ENCODE measurements around the gene LTA. TPM values are rescaled to one million over a fixed set of nuclear protein-coding genes. Genes with fewer than 3 reads are reported as not detected.

LTA gene
- polyA plus RNA-seq, 3 donors = 0.26 to 0.28 TPM; not detected in 1

DNA sequence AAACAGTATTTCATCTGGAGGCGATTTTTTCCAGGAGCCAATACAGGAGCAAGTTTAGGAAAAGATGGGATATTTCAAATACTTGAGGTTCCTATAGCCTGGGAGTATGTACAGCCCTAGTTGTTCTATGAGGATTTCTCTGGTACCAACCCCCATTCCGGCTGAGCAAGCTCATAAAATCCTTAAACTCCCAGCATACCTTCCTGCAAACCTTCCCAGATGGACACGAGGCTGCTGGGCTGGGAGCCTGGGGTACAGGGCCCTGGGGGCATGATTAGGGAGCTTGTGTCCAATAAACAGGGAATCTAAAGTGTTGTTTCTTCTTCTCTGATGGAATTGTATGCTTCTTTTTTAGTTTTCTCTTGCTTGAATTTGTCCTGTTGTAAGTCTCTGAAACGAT, 49.9 kb downstream of the LTA start:
- TF ChIP-seq, protein P1, sequence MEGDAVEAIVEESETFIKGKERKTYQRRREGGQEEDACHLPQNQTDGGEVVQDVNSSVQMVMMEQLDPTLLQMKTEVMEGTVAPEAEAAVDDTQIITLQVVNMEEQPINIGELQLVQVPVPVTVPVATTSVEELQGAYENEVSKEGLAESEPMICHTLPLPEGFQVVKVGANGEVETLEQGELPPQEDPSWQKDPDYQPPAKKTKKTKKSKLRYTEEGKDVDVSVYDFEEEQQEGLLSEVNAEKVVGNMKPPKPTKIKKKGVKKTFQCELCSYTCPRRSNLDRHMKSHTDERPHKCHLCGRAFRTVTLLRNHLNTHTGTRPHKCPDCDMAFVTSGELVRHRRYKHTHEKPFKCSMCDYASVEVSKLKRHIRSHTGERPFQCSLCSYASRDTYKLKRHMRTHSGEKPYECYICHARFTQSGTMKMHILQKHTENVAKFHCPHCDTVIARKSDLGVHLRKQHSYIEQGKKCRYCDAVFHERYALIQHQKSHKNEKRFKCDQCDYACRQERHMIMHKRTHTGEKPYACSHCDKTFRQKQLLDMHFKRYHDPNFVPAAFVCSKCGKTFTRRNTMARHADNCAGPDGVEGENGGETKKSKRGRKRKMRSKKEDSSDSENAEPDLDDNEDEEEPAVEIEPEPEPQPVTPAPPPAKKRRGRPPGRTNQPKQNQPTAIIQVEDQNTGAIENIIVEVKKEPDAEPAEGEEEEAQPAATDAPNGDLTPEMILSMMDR (IDR thresholded peaks at IDR 0.05) = no peak
- WGBS (ENCODE audit: insufficient coverage) = 18% methylated on average over 1 of the region's 4 CpGs
- no peaks in the 10 kb centered on the region for H3K9me3 Mint-ChIP-seq

DNA sequence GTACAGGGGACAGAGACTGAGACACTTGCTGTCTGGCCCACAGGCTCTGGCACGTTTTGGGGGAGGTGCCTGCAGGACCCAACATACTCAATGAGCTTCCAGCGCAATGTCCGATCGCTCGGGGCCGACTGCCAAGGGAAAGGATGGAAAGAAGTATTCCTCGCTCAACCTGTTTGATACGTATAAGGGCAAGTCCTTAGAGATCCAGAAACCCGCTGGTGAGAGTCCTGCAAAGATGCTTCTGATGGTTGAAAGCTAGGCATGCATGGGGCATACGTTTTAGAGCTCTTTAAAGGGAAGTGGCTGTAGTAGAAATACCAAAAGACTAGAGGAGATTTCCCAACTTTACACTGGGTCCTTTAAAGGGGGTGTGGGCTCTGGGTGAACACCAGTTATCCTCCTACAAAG, 50.6 kb downstream of the LTA start:
- H3K27ac ChIP-seq (ENCODE audit: low read depth in 1 of 2, low read length in 2 of 2) = peak overlapping the region; percentile 36 to 95
- peaks cover 0 to 1% (median 0%) of the 10 kb centered on the region in 3 donors for H3K27me3 Mint-ChIP-seq (ENCODE audit: low read depth in 3 of 3)

More for the DNA sequence above, 49.9 kb downstream of the LTA start:
- no peaks in the 10 kb centered on the region for H3K27me3 ChIP-seq (ENCODE audit: control insufficient read depth in 2 of 2, insufficient read depth in 2 of 2, low read length in 2 of 2)
- Mint-ChIP-seq H3K36me3 (peaks cover 40 to 53% of the 10 kb centered on the region in 2 donors), H3K27ac (peak overlapping the region; percentile 73 to 100 (median 95)), H3K27me3 (ENCODE audit: low read depth in 3 of 3) (peaks cover 0 to 1% (median 0%) of the 10 kb centered on the region in 3 donors), H3K4me1 (peaks cover 40% of the 10 kb centered on the region), H3K4me3 (peak overlapping the region; percentile 89 to 96)
- peaks cover 38 to 45% of the 10 kb centered on the region in 2 donors for H3K36me3 ChIP-seq (replicated peaks in 1 of 2; ENCODE audit: control insufficient read depth in 1 of 2, insufficient read depth in 2 of 2, low read length in 2 of 2)
- H3K4me3 ChIP-seq (replicated peaks in 1 of 3; ENCODE audit: low read depth in 2 of 3, low read length in 3 of 3) = peak overlapping the region in 1 of 3 experiments; percentile 97
- no peaks in the 10 kb centered on the region for H3K9me3 ChIP-seq (replicated peaks in 1 of 2; ENCODE audit: control insufficient read depth in 1 of 2, insufficient read depth in 1 of 2, low read length in 2 of 2)
- H3K9ac ChIP-seq (ENCODE audit: insufficient read depth, low read length, poor library complexity, severe bottlenecking) = no peak overlapping the region
- peaks cover 88% of the 10 kb centered on the region for H3K79me2 ChIP-seq (ENCODE audit: insufficient read depth, low read length)
- peaks cover 36 to 43% of the 10 kb centered on the region in 2 donors for H3K4me1 ChIP-seq (ENCODE audit: control insufficient read depth in 1 of 2, insufficient read depth in 2 of 2, low read length in 2 of 2)
- H2AFZ ChIP-seq (ENCODE audit: insufficient read depth, low read depth, low read length, poor library complexity, severe bottlenecking) = no peak overlapping the region
- peak overlapping the region; percentile 24 to 95 for H3K27ac ChIP-seq (ENCODE audit: low read depth in 1 of 2, low read length in 2 of 2)
- H4K20me1 ChIP-seq (ENCODE audit: insufficient read depth, low read length) = peaks cover 25% of the 10 kb centered on the region
- DNase-seq = no peak
- intact Hi-C loops (cut with micrococcal nuclease) = loop anchor here (2.0 to 5.0 kb wide), 2 partner anchors 31 to 45 kb away; partner anchors contain the start of genes BAG6 (in 2 of the 2), CSNK2B (in 1 of the 2) and LY6G5B (in 1 of the 2)
- H3K4me2 ChIP-seq (replicated peaks; ENCODE audit: extremely low read depth, low read length, poor library complexity, severe bottlenecking) = peak overlapping the region; percentile 95

More for the DNA sequence above, 50.6 kb downstream of the LTA start:
- H3K27me3 ChIP-seq (ENCODE audit: control insufficient read depth in 2 of 2, insufficient read depth in 2 of 2, low read length in 2 of 2) = no peaks in the 10 kb centered on the region
- peaks cover 34% of the 10 kb centered on the region for H3K4me1 Mint-ChIP-seq
- DNase-seq = peak in 2 of 3 donors; percentile 34 to 37
- TF ChIP-seq, protein P1 (IDR thresholded peaks at IDR 0.05) = no peak
- no peak overlapping the region for H3K9ac ChIP-seq (ENCODE audit: insufficient read depth, low read length, poor library complexity, severe bottlenecking)
- peak overlapping the region in 1 of 3 experiments; percentile 97 for H3K4me3 ChIP-seq (replicated peaks in 1 of 3; ENCODE audit: low read depth in 2 of 3, low read length in 3 of 3)
- peaks cover 42 to 47% of the 10 kb centered on the region in 2 donors for H3K36me3 ChIP-seq (replicated peaks in 1 of 2; ENCODE audit: control insufficient read depth in 1 of 2, insufficient read depth in 2 of 2, low read length in 2 of 2)
- H3K36me3 Mint-ChIP-seq = peaks cover 45 to 54% of the 10 kb centered on the region in 2 donors
- H3K9me3 Mint-ChIP-seq = no peaks in the 10 kb centered on the region
- WGBS (ENCODE audit: insufficient coverage) = 44% methylated on average over 1 of the region's 10 CpGs
- peaks cover 31 to 36% of the 10 kb centered on the region in 2 donors for H3K4me1 ChIP-seq (ENCODE audit: control insufficient read depth in 1 of 2, insufficient read depth in 2 of 2, low read length in 2 of 2)
- H3K4me3 Mint-ChIP-seq = peak overlapping the region in 1 of 2 donors; percentile 37
- H3K9me3 ChIP-seq (replicated peaks in 1 of 2; ENCODE audit: control insufficient read depth in 1 of 2, insufficient read depth in 1 of 2, low read length in 2 of 2) = no peaks in the 10 kb centered on the region
- H3K4me2 ChIP-seq (replicated peaks; ENCODE audit: extremely low read depth, low read length, poor library complexity, severe bottlenecking) = peak overlapping the region; percentile 95
- peaks cover 86% of the 10 kb centered on the region for H3K79me2 ChIP-seq (ENCODE audit: insufficient read depth, low read length)
- intact Hi-C loops (cut with micrococcal nuclease) = loop anchor here in 1 of 2 donors (5.0 kb wide), 1 partner anchor 45 kb away; the partner anchor contains the start of genes CSNK2B and LY6G5B
- peak overlapping the region; percentile 73 to 100 (median 86) for H3K27ac Mint-ChIP-seq
- H4K20me1 ChIP-seq (ENCODE audit: insufficient read depth, low read length) = peaks cover 31% of the 10 kb centered on the region
- H2AFZ ChIP-seq (ENCODE audit: insufficient read depth, low read depth, low read length, poor library complexity, severe bottlenecking) = no peak overlapping the region

Small RNA genes lying within 50 kb of the gene (small RNA-seq; reads per million reads assigned to genes)
- gene SNORA38 (ENCODE audit: insufficient read length, low read depth) = 138 reads per million, percentile 97 among the genes with 10 or more reads in this experiment
- gene SNORD117 (ENCODE audit: insufficient read length, low read depth) = 8,278 reads per million, percentile 100 among the genes with 10 or more reads in this experiment
- not detected for gene SNORD84 (ENCODE audit: insufficient read length, low read depth)
- not detected for gene UQCRHP1 (ENCODE audit: insufficient read length, low read depth)

Other genes with a start within 250 kb of the LTA start
- gene HLA-B, start 215.1 kb upstream of the LTA start, polyA plus RNA-seq = 1,000 to 10,000 TPM; 5,055 to 6,999 (median 6,126) TPM
- gene MICA, start 168.7 kb upstream of the LTA start, polyA plus RNA-seq = 10 to 100 TPM in 1 of 3 donors, 1 to 10 TPM in 2; 5.6 to 16.5 (median 6.9) TPM
- gene MICB, start 74.1 kb upstream of the LTA start, polyA plus RNA-seq = 10 to 100 TPM in 2 of 3 donors, 1 to 10 TPM in 1; 8.1 to 34.8 (median 11.4) TPM
- gene MCCD1, start 43.3 kb upstream of the LTA start, polyA plus RNA-seq = not detected
- 1,000 to 10,000 TPM in 1 of 3 donors, 10 to 100 TPM in 2; 64.1 to 1,059 (median 67.8) TPM for gene DDX39B, start 30.3 kb upstream of the LTA start, polyA plus RNA-seq
- gene ATP6V1G2, start 25.7 kb upstream of the LTA start, polyA plus RNA-seq = under 1 TPM in 1 of 3 donors, not detected in 2; 0.41 TPM
- 10 to 100 TPM in 1 of 3 donors, 1 to 10 TPM in 2; 7.7 to 10.3 (median 8.0) TPM for gene NFKBIL1, start 24.7 kb upstream of the LTA start, polyA plus RNA-seq
- gene TNF, start 3.3 kb downstream of the LTA start, polyA plus RNA-seq = 10 to 100 TPM in 1 of 3 donors, 1 to 10 TPM in 2; 7.1 to 13.7 (median 9.6) TPM
- 10 to 100 TPM; 12.6 to 25.5 (median 21.6) TPM for gene LTB, start 10.1 kb downstream of the LTA start, polyA plus RNA-seq
- 1,000 to 10,000 TPM; 1,103 to 1,584 (median 1,202) TPM for gene LST1, start 14.0 kb downstream of the LTA start, polyA plus RNA-seq
- 1 to 10 TPM in 1 of 3 donors, under 1 TPM in 1, not detected in 1; 0.54 to 1.2 TPM for gene NCR3, start 20.7 kb downstream of the LTA start, polyA plus RNA-seq
- gene AIF1, start 42.9 kb downstream of the LTA start, polyA plus RNA-seq = 1,000 to 10,000 TPM in 2 of 3 donors, 100 to 1,000 TPM in 1; 952 to 2,310 (median 2,275) TPM
- gene PRRC2A, start 48.4 kb downstream of the LTA start, polyA plus RNA-seq = 10 to 100 TPM in 1 of 3 donors, 1 to 10 TPM in 2; 1.2 to 76.7 (median 2.3) TPM
- gene BAG6, start 80.4 kb downstream of the LTA start, polyA plus RNA-seq = 100 to 1,000 TPM in 1 of 3 donors, 10 to 100 TPM in 2; 15.4 to 195 (median 15.6) TPM
- gene APOM, start 83.6 kb downstream of the LTA start, polyA plus RNA-seq = 1 to 10 TPM; 4.2 to 8.3 (median 4.8) TPM
- gene C6orf47, start 88.5 kb downstream of the LTA start, polyA plus RNA-seq = 10 to 100 TPM in 2 of 3 donors, 1 to 10 TPM in 1; 8.0 to 23.4 (median 18.1) TPM
- gene GPANK1, start 92.7 kb downstream of the LTA start, polyA plus RNA-seq = 10 to 100 TPM; 10.8 to 13.9 (median 12.0) TPM
- gene CSNK2B, start 93.8 kb downstream of the LTA start, polyA plus RNA-seq = 100 to 1,000 TPM; 147 to 227 (median 195) TPM
- 10 to 100 TPM in 1 of 3 donors, under 1 TPM in 1, not detected in 1; 0.17 to 55.1 TPM for gene LY6G5B, start 97.7 kb downstream of the LTA start, polyA plus RNA-seq
- 1 to 10 TPM; 4.8 to 7.3 (median 5.8) TPM for gene LY6G5C, start 108.8 kb downstream of the LTA start, polyA plus RNA-seq
- 100 to 1,000 TPM in 1 of 3 donors, 10 to 100 TPM in 2; 53.0 to 122 (median 56.0) TPM for gene ABHD16A, start 131.0 kb downstream of the LTA start, polyA plus RNA-seq
- under 1 TPM in 1 of 3 donors, not detected in 2; 0.51 TPM for gene LY6G6F, start 134.6 kb downstream of the LTA start, polyA plus RNA-seq
- not detected for gene LY6G6D, start 143.1 kb downstream of the LTA start, polyA plus RNA-seq
- under 1 TPM in 1 of 3 donors, not detected in 2; 0.27 TPM for gene LY6G6C, start 149.5 kb downstream of the LTA start, polyA plus RNA-seq
- gene MPIG6B, start 151.1 kb downstream of the LTA start, polyA plus RNA-seq = under 1 TPM; 0.09 to 0.75 (median 0.68) TPM
- 10 to 100 TPM; 29.8 to 56.0 (median 30.6) TPM for gene DDAH2, start 157.0 kb downstream of the LTA start, polyA plus RNA-seq
- 1,000 to 10,000 TPM in 2 of 3 donors, 100 to 1,000 TPM in 1; 676 to 1,304 (median 1,196) TPM for gene CLIC1, start 164.2 kb downstream of the LTA start, polyA plus RNA-seq
- 10 to 100 TPM in 1 of 3 donors, 1 to 10 TPM in 1, under 1 TPM in 1; 0.58 to 31.2 (median 1.9) TPM for gene MSH5, start 167.7 kb downstream of the LTA start, polyA plus RNA-seq
- 10 to 100 TPM in 1 of 3 donors, not detected in 2; 10.4 TPM for gene SAPCD1, start 190.4 kb downstream of the LTA start, polyA plus RNA-seq
- under 1 TPM in 1 of 3 donors, not detected in 2; 0.57 TPM for gene VWA7, start 205.0 kb downstream of the LTA start, polyA plus RNA-seq
- gene VARS1, start 223.5 kb downstream of the LTA start, polyA plus RNA-seq = 10 to 100 TPM; 22.2 to 28.9 (median 27.3) TPM
- 10 to 100 TPM; 26.0 to 41.0 (median 40.0) TPM for gene LSM2, start 234.7 kb downstream of the LTA start, polyA plus RNA-seq
- under 1 TPM; 0.53 to 0.72 (median 0.55) TPM for gene HSPA1L, start 243.0 kb downstream of the LTA start, polyA plus RNA-seq
- gene HSPA1A, start 243.3 kb downstream of the LTA start, polyA plus RNA-seq = 100 to 1,000 TPM; 144 to 215 (median 200) TPM